Adrenal gland (tissue), 12 donors: Measurements from ENCODE around the gene TMED6. TPM values are rescaled to one million over a fixed set of nuclear protein-coding genes. Genes with fewer than 3 reads are reported as not detected.

Experiments
- DNase-seq, 7 donors: peaks; one replicate each; pipeline ENCODE4 v3.0.0-alpha.2; 2019 to 2020
- H3K27ac ChIP-seq, 5 donors: fragments of 200-600 bp; sonication (generic) in 4 of 5; 1 replicate in 3 of 5; 2 replicates in 2 of 5; pipeline versions ENCODE4 v1.5.1 to v1.8.0; 2016 to 2020; ENCODE audit warnings: mild to moderate bottlenecking in 1 of 5
- H3K27me3 ChIP-seq: fragments of 200-600 bp; 2 replicates; pipeline ENCODE4 v1.8.0; 2021
- H3K36me3 ChIP-seq, 2 donors: fragments of 200-600 bp; replicated peaks in 1 of 2; 1 replicate in 1 of 2; 2 replicates in 1 of 2; pipeline versions ENCODE4 v1.5.1 to v1.8.0; 2018 to 2022
- H3K4me1 ChIP-seq, 2 donors: fragments of 200-600 bp; replicated peaks in 1 of 2; 1 replicate in 1 of 2; 2 replicates in 1 of 2; pipeline versions ENCODE4 v1.5.1 to v1.8.0; 2018 to 2021
- H3K4me3 ChIP-seq, 4 donors: fragments of 200-600 bp; sonication (generic) in 3 of 4; one replicate each; pipeline ENCODE4 v1.5.1; 2016 to 2018
- H3K9me3 ChIP-seq, 3 donors: fragments of 200-600 bp; sonication (generic) in 1 of 3; replicated peaks in 1 of 3; 1 replicate in 2 of 3; 2 replicates in 1 of 3; pipeline versions ENCODE4 v1.5.1 to v1.8.0; 2016 to 2021
- POLR2A ChIP-seq, 2 donors: fragments of 450-650 bp; IDR thresholded peaks; one replicate each; pipeline ENCODE4 v1.6.1; 2017; ENCODE audit warnings: antibody characterized with exemption in 2 of 2, mild to moderate bottlenecking in 2 of 2, moderate library complexity in 1 of 2
- WGBS, 4 donors: extraction: QIAGEN DNeasy Blood & Tissue Kit in 2 of 4; methylation state at CpG; one replicate each; pipeline versions ENCODE4 v1.1.5 to v1.1.7; 2013 to 2017; 5-methylcytosine and 5-hydroxymethylcytosine counted together
- intact Hi-C, 2 donors: fragments of 100-400 bp; cut with DNase I; formaldehyde crosslinking; loops; one replicate each; pipeline versions ENCODE4 v1.14.1 to v1.15.0; 2022 to 2023
- polyA plus RNA-seq, 3 donors: library from polyadenylated mRNA; stranded (reverse); fragments of 200-250 nt in 2 of 3; fragments of 350-450 nt in 1 of 3; fragmentation: Illumina TruSeq in 1 of 3; extraction: RNeasy Lipid Tissue Mini Kit (QIAGEN cat#74804) in 1 of 3; gene quantifications; one replicate each; pipeline ENCODE4 v1.2.3, GENCODE V29; 2013 to 2014
- total RNA-seq, 9 donors: library from RNA; depleted of rRNA in 4 of 9; stranded (reverse); fragments of >200 nt in 4 of 9; fragments of 120-200 nt in 1 of 9; fragmentation: NEBNext Ultra II Directional in 1 of 9; extraction: Animal tissue kit (Norgen Biotek cat#: 25700) in 1 of 9; gene quantifications; one replicate each; pipeline versions ENCODE4 v1.1.0 to v1.2.4, GENCODE V29; 2013 to 2023
- TF ChIP-seq, protein P1 (sequence below), 6 experiments: fragments of 450-650 bp in 4 of 6; fragments of 200-600 bp in 2 of 6; sonication (generic) in 1 of 6; IDR thresholded peaks; 1 replicate in 5 of 6; 2 replicates in 1 of 6; pipeline versions ENCODE4 v1.5.1 to v1.8.0; 2016 to 2021; ENCODE audit warnings: antibody characterized with exemption in 6 of 6, mild to moderate bottlenecking in 2 of 6, moderate library complexity in 1 of 6
- donor health status: healthy with polysubstance abuse.
- donor health status: Bipolar disorder and iron deficiency.
- donor health status: DM: yes; HTN: yes; CAD: no.
- donor health status: DM: no; HTN: no; CAD: no.
- donor health status: DM: no; HTN: no; CAD: no.
- donor health status: DM: yes; HTN: yes; CAD: no.

The TMED6 gene
- total and polyA plus RNA-seq, 12 donors: 0.22 to 2.5 (median 0.42) TPM; not detected in 5

DNA sequence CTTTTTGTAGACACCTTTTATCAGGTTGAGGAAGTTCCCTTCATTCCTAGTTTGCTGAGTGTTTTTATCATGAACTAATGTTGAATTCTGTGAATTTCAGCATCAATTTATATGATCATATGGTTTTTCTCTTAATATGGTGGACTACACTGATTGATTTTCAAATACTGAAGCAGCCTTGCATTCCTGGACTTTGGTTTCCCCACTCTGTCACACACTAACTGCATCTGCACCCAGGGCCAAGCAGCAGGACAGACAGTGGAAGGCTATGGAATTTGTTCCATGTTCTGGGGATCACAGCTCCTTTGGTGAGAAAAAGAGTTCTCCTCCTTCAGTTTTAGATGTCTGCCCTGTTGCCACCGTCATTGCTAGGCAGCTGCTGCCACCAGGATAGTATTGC, 26.4 kb upstream of the TMED6 start:
- Histone ChIP-seq H3K27me3 (no peaks in the 10 kb centered on the region), H3K4me1 (peaks cover 0 to 12% of the 10 kb centered on the region in 2 donors), H3K4me3 (no peak overlapping the region), H3K9me3 (no peaks in the 10 kb centered on the region), H3K27ac (no peak overlapping the region), H3K36me3 (peaks cover 0 to 44% of the 10 kb centered on the region in 2 donors)
- DNase-seq: no peak
- 83 to 100% (median 96%) methylated on average over 1 of the region's 1 CpG for WGBS, 4 donors
- TF ChIP-seq, protein P1, sequence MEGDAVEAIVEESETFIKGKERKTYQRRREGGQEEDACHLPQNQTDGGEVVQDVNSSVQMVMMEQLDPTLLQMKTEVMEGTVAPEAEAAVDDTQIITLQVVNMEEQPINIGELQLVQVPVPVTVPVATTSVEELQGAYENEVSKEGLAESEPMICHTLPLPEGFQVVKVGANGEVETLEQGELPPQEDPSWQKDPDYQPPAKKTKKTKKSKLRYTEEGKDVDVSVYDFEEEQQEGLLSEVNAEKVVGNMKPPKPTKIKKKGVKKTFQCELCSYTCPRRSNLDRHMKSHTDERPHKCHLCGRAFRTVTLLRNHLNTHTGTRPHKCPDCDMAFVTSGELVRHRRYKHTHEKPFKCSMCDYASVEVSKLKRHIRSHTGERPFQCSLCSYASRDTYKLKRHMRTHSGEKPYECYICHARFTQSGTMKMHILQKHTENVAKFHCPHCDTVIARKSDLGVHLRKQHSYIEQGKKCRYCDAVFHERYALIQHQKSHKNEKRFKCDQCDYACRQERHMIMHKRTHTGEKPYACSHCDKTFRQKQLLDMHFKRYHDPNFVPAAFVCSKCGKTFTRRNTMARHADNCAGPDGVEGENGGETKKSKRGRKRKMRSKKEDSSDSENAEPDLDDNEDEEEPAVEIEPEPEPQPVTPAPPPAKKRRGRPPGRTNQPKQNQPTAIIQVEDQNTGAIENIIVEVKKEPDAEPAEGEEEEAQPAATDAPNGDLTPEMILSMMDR (IDR thresholded peaks at IDR 0.05): no peak
- intact Hi-C loops: no loop called here

DNA sequence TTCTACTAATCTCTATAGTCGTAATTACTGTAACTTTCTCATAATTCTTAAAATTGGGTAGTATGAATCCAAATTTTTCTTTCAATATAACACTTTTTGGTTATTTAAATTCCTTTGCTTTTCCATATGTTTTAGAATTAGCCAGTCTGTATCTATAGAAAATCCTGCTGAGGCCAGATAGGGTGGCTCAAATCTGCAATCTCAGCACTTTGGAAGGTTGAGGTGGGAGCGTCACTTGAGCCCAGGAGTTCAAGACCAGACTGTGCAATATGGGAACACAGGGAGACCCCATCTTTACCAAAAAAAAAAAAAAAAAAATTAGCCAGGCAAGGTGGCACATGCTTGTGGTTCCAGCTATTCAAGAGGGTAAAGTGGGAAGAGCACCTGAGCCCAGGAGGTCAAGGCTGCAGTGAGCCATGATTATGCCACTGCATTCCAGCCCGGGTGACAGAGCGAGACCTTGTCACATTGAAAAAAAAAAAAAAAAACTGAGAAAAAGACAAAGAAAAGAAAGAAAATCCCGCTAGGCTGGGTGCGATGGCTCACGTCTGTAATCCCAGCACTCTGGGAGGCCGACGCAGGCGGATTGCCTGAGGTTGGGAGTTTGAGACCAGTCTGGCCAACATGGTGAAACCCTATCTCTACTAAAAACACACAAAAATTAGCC, 24.9 kb upstream of the TMED6 start:
- intact Hi-C loops: no loop called here
- peaks cover 0 to 34% of the 10 kb centered on the region in 2 donors for H3K36me3 ChIP-seq
- no peak for TF ChIP-seq POLR2A (IDR thresholded peaks at IDR 0.05)
- TF ChIP-seq, protein P1 (IDR thresholded peaks at IDR 0.05): no peak
- H3K9me3 ChIP-seq: no peaks in the 10 kb centered on the region
- 60 to 74% (median 69%) methylated on average over 10 of the region's 10 CpGs for WGBS, 4 donors
- H3K27me3 ChIP-seq: no peaks in the 10 kb centered on the region
- peaks cover 0 to 12% of the 10 kb centered on the region in 2 donors for H3K4me1 ChIP-seq
- H3K4me3 ChIP-seq: no peak overlapping the region
- DNase-seq: peak in 5 of 7 donors; percentile 41 to 60 (median 47)
- H3K27ac ChIP-seq: no peak overlapping the region

DNA sequence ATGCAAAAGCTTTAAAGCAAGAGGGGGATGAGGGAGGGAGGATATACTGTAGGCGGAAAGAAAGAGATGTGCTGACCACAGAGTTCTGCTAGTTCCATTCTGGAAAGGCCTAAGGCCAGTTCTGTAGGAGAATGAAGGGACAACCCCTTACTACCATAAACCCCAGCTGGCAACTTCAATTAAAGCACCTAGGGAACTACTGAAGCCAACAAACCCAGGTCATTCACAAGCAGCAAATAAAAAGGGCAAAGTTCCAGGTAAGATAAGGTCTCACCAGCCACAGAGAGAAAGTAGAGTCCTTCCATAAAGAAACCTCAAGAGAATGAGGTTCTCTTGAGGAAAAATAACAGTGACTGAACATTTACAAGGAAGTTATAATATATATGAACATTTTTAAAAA, 21.4 kb upstream of the TMED6 start:
- Histone ChIP-seq H3K4me1 (no peaks in the 10 kb centered on the region), H3K27me3 (no peaks in the 10 kb centered on the region), H3K9me3 (no peaks in the 10 kb centered on the region), H3K27ac (no peak overlapping the region), H3K4me3 (no peak overlapping the region), H3K36me3 (peaks cover 0 to 37% of the 10 kb centered on the region in 2 donors)
- intact Hi-C loops: no loop called here
- WGBS, 4 donors: 94 to 100% (median 96%) methylated on average over 1 of the region's 1 CpG
- DNase-seq: no peak
- TF ChIP-seq, protein P1 (IDR thresholded peaks at IDR 0.05): no peak
- no peak for TF ChIP-seq POLR2A (IDR thresholded peaks at IDR 0.05)

DNA sequence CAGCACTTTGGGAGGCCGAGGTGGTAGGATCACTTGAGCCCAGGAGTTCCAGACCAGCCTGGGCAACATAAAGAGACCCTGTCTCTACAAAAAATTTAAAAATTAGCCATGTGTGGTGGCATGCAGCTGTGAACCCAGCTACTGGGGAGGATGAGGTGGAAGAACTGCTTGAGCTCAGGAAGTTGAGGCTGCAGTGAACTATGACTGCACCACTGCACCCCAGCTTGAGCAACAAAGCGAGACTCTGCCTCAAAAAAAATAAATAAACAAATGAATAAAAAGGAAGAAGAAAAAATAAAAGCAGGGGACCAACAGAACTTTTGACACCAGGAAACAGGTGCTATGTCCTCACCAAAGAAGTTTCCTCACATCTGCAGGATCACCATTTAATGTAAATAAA, 20.0 kb upstream of the TMED6 start:
- peaks cover 0 to 50% of the 10 kb centered on the region in 2 donors for H3K36me3 ChIP-seq
- WGBS, 4 donors: 94 to 100% (median 95%) methylated on average over 2 of the region's 2 CpGs
- intact Hi-C loops: no loop called here
- no peaks in the 10 kb centered on the region for H3K9me3 ChIP-seq
- DNase-seq: peak in 1 of 7 donors; percentile 10
- H3K27me3 ChIP-seq: no peaks in the 10 kb centered on the region
- no peaks in the 10 kb centered on the region for H3K4me1 ChIP-seq
- no peak overlapping the region for H3K27ac ChIP-seq
- no peak for TF ChIP-seq POLR2A (IDR thresholded peaks at IDR 0.05)
- TF ChIP-seq, protein P1 (IDR thresholded peaks at IDR 0.05): no peak
- no peak overlapping the region for H3K4me3 ChIP-seq
